Mucosa of descending colon (tissue), 3 donors: Measurements from ENCODE around the gene ZWINT. TPM values are rescaled to one million over a fixed set of nuclear protein-coding genes. Genes with fewer than 3 reads are reported as not detected.

Experiments
- ATAC-seq: fragments of 200-7000 bp; cut with Tn5 transposase; one replicate; pipeline ENCODE4 v1.9.1; 2020; ENCODE audit warnings: mild to moderate bottlenecking, moderate library complexity
- DNase-seq, 3 donors: peaks; one replicate each; pipeline ENCODE4 v3.0.0-alpha.2; 2020
- H3K36me3 ChIP-seq: fragments of 200-600 bp; one replicate; pipeline ENCODE4 v1.8.0; 2021; ENCODE audit warnings: low read depth, mild to moderate bottlenecking
- H3K4me1 ChIP-seq: fragments of 200-600 bp; one replicate; pipeline ENCODE4 v1.8.0; 2021; ENCODE audit warnings: low read depth, mild to moderate bottlenecking
- H3K4me3 ChIP-seq: fragments of 200-600 bp; one replicate; pipeline ENCODE4 v1.8.0; 2021; ENCODE audit warnings: mild to moderate bottlenecking
- H3K9me3 ChIP-seq: fragments of 200-600 bp; one replicate; pipeline ENCODE4 v1.8.0; 2021; ENCODE audit warnings: mild to moderate bottlenecking
- CTCF ChIP-seq: fragments of 200-600 bp; IDR thresholded peaks from one replicate; pipeline ENCODE4 v1.8.0; 2022; ENCODE audit warnings: antibody characterized with exemption, mild to moderate bottlenecking
- intact Hi-C, 2 donors: fragments of 100-400 bp; cut with DNase I in 1 of 2; cut with micrococcal nuclease in 1 of 2; formaldehyde crosslinking; loops; one replicate each; pipeline versions ENCODE4 v1.11.0 to v1.11.1; 2022; cut with DNase I, micrococcal nuclease
- total RNA-seq, 3 donors: library from RNA; stranded (reverse); fragmentation: NEBNext Ultra II Directional in 2 of 3; extraction: Animal tissue kit (Norgen Biotek cat#: 25700) in 2 of 3; gene quantifications; one replicate each; pipeline versions ENCODE4 v1.2.1 to v1.2.4, GENCODE V29; 2021 to 2023
- donor health status: DM: no; HTN: no; CAD: no; lungs with moderate emphysema.
- donor health status: DM: no; HTN: no; CAD: no.
- donor health status: DM: no; HTN: yes; CAD: no.

ZWINT gene
- total RNA-seq, 3 donors from 2014 or later: 5.2 to 32.5 (median 11.7) TPM

DNA sequence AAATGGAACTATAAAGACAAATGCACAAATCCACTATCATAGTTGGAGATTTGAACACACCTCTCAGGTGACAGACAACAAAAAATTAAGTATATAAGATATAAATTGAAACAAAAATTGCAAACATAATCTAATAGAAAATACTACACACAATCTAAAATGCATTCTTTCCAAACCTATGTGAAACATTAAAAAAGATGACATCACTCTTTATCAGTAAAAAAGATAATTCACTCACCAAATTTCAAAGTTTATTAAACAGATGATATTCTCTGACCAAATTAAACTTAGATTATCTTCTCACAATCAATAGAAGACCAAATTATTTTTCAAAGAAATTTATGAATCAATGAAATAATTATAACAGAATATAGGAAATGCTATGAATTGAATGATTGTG lies 4.0 kb downstream of the ZWINT start:
- Histone ChIP-seq H3K4me1 (peaks cover 8% of the 10 kb centered on the region), H3K36me3 (no peaks in the 10 kb centered on the region), H3K4me3 (no peak overlapping the region), H3K9me3 (no peaks in the 10 kb centered on the region)
- no peak for ATAC-seq
- intact Hi-C loops: no loop called here
- TF ChIP-seq CTCF: no peak
- DNase-seq: no peak

GRCh38 chr10:56351909-56352630 lies 9.0 kb downstream of the ZWINT start:
- DNase-seq (no peak), ATAC-seq (no peak)
- H3K9me3 ChIP-seq: no peaks in the 10 kb centered on the region
- intact Hi-C loops: no loop called here
- no peak for TF ChIP-seq CTCF
- H3K36me3 ChIP-seq: no peaks in the 10 kb centered on the region
- H3K4me1 ChIP-seq: no peaks in the 10 kb centered on the region
- no peak overlapping the region for H3K4me3 ChIP-seq

- H3K4me1 ChIP-seq: no peaks in the 10 kb centered on the region
Measured at GRCh38 chr10:56349611-56350010, 11.4 kb downstream of the ZWINT start.

DNA sequence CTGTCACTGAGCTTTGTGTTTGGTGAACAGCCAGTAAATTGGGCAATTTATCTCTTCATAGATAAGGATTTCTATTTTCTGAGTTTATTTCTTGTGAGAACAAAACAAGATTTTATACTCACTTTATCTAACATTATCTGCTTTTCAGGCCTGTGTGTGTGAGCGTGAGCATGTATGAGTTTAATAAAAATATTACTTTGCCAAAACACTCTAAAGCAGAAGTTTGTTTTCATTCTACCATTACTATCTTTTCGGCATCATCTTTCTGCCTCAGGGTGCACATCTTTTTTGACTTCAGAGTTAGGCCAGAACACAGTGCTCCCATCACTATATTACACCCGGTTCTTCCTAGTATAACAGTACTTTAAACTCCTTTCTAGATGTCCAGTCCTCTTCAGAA lies 13.0 kb downstream of the ZWINT start:
- Histone ChIP-seq H3K36me3 (no peaks in the 10 kb centered on the region), H3K9me3 (no peaks in the 10 kb centered on the region), H3K4me1 (no peaks in the 10 kb centered on the region), H3K4me3 (no peak overlapping the region)
- TF ChIP-seq CTCF: no peak
- intact Hi-C loops: no loop called here
- ATAC-seq (no peak), DNase-seq (no peak)

More at GRCh38 chr10:56349611-56350010, 11.4 kb downstream of the ZWINT start:
- no peaks in the 10 kb centered on the region for H3K36me3 ChIP-seq
- no peak for TF ChIP-seq CTCF
- ATAC-seq (no peak), DNase-seq (no peak)
- H3K4me3 ChIP-seq: no peak overlapping the region
- H3K9me3 ChIP-seq: no peaks in the 10 kb centered on the region
- intact Hi-C loops: no loop called here

DNA sequence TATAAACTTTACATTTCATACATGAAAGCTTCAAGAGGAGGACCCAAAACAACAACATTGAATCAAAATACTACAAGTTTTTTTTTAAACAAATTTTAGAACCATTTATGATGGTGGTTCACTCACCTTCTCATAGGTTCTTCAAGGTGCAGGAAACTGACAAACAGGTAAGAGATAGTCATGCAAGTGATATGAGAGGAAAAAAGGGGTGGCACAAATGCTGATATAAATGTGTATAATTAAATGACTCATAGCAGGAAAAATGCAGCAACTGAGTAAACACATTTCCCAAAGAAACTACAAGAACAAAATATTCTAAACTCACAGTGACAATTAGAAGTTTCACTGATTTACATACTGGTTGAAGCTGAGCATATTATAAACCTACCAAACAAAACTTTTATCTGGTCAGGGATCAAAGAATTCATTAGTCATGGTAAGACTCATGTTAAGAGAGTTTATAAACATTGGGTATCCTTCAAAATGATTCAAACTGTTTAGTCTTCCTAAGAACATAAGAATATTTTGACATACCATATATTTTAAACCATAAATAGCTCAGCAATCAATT lies 14.1 kb downstream of the ZWINT start:
- no peaks in the 10 kb centered on the region for H3K9me3 ChIP-seq
- H3K4me3 ChIP-seq: no peak overlapping the region
- no peak for DNase-seq
- no peak for TF ChIP-seq CTCF
- no peaks in the 10 kb centered on the region for H3K4me1 ChIP-seq
- intact Hi-C loops: no loop called here
- H3K36me3 ChIP-seq: no peaks in the 10 kb centered on the region
- no peak for ATAC-seq
